HG02885 (cell line): ENCODE results near the gene ZNF391.
"Not testable (repeated sequence)": the region's sequence is repeated elsewhere in the genome, so short reads cannot be mapped to it uniquely, and the experiment has no call there.

Experiments
- ATAC-seq: cut with Tn5 transposase; IDR thresholded peaks from one replicate; pipeline ENCODE4 v1.9.1; 2021; ENCODE audit warnings: mild to moderate bottlenecking; ENCODE audit not compliant: unreplicated experiment, poor library complexity

The ZNF391 gene

DNA sequence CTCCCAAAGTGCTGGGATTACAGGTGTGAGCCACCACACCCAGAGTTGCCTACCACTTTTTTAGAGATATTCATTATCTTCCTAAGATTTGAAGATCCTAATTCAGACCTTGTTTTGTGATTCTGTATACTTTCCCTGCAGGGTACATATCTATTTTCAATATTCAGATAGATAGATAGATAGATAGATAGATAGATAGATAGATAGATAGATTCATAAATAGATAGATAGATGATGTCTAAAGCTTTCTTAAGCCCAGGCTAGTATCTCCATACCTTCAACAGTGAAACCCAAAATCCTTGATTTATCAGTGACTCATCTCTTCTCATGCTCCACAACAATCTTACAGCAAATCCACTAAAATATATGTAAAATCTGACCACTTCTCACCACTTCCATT, 30.8 kb downstream of the ZNF391 start:
- ATAC-seq, result no peak

DNA sequence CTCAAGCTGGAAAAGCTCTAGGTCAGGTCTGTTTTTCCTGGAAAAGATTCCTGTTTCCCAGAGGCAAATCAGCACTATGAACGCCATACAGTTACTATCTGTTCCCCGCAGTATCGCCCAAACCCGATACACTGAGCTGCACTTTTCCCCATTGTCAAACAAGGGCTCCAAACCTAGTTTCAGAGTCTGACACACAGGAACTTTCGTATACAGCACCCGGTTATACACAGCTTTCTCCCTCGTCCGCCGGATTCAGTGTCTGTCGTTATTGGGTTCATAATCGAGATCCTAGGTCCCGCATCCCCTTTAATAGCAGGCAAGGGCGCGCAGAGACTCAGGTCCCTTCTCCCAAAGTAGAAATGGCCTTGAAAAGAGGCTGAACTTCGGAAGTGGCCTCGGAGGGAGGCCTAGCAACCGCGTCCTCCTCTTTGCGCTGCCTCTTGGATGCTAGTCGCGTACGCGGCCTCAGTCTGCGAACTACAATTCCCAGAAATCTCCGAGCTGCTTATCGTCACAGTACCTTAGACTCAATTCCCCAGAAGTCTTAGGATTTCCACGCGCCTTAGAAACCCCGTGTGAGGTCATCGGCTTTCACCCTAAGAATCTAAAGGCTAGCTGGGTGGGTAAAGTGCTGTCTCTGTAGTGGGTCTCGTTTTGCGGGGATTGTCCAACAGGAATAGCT, 34.2 kb downstream of the ZNF391 start:
- ATAC-seq, result no peak

DNA sequence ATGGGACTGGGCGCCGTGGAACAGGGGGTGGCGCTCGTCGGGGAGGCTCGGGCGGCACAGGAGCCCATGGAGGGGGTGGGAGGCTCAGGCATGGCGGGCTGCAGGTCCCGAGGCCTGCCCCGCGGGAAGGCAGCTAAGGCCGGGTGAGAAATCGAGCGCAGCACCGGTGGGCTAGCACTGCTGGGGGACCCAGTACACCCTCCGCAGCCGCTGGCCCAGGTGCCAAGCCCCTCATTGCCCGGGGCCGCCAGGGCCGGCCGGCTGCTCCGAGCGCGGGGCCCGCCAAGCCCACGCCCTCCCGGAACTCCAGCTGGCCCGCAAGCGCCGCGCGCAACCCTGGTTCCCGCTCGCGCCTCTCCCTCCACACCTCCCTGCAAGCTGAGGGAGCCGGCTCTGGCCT, 36.3 kb downstream of the ZNF391 start:
- not testable (repeated sequence) for ATAC-seq

DNA sequence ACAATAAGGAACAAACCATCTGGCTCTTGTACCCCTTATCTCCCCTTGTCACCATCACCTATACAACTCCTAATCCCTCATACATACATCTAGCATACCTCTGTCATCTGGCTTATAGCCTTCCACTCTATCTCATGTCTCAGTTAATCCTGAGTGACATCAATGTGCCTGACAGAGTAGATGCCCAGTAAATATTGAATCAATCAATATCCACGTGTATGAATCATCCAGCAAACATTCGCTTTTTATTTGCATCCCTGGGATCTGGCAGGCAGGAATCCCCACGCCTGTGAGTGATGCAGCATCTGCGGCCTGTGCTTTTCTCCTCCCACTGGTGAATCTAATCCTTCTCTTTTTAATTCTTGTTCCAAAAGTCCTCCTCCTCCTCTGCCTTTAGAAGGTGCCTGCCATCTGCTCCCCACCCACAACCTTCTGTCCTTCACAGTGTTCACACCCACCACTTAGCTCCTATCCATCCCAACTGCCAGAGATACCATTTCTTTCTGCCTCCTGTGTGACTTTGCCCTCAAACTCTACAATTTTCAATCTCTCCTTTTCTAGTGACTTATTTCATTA, 37.6 kb downstream of the ZNF391 start:
- ATAC-seq, result no peak

DNA sequence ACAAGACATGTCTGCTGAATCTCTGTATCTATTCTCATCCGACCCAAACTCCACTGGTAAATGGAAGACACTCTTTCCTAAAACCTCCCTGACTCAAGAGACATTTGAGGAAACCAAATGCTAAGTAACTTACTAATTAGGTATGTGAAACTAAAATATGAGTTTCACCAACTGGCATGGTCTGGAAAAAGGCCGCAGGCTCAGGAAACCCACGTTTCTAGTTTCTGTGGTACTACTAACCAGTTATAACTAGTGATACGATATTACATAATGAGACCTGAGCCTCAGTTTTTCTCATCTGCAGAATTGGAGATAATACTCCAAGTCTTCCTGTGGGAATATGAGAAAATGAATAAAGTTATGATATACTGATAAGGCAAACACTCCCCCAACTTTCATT, 39.9 kb downstream of the ZNF391 start:
- no peak for ATAC-seq

DNA sequence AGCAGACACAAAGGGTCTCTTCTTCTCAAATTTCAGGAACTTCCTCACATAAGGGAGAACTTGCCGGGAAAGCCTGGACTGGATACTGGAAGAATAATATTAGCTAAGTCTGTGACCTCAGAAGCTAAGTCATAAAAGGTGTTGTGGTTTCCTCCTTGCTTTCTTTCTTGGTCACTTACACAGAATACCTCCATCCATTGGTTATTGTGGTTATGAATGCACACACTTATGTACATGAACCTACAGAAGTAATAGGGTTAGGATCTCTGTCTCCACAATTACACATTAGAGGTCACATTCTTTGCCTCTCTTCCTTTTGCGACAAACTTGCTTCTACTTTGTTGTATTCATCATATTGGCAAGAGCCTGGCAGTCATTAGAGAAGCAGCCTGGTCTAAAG, 40.4 kb downstream of the ZNF391 start:
- no peak for ATAC-seq

DNA sequence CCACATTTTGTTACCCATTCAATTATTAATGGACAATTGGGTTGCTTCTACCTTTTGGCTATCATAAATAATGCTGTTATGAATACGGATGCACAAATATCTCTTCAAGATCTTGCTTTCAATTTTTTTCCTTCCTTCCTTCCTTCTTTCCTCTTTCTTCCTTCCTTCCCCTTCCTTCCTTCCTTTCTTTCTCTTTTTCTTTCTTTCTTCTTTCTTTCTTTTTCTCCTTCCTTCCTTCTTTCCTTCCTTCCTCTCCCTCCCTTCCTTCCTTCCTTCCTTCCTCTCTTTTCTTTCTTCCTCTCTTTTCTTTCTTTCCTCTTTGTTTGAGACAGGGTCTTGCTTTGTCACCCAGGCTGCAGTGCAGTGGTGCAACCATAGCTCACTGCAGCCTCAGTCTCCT, 45.2 kb downstream of the ZNF391 start:
- no peak for ATAC-seq

DNA sequence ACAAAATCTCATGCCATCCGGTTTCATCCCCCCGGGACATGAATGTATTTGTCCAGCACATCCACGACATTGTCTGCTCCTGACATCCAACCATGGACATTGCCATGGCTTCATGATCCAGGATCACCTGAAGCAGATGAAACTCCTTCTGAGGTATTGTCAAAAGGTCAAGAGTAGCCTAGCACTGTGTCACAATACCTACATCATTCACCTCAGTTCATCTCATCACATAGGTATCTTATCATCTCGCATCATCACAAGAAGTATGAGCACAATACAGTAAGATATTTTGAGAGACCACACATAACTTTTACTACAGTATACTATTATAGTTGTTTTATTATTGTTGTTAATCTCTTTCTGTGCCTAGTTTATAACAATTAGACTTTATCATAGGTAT, 50.8 kb downstream of the ZNF391 start:
- ATAC-seq, result no peak

DNA sequence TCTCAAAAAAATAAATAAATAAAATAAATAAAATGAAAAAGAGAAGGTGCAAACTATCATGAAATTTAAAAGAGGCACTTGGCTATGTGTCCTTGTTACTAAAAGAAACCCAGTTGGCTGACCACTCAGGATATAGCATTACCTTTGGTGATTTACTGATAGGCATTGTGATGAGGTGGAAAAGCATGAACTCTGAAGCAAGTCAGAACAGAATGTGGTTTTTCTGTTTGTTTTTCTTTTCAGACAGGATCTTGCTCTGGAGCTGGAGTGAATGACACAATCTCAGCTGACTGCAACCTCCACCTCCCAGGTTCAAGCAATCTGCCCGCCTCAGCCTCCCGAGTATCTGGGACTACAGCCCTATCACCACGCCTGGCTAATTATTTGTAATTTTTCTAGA, 52.4 kb downstream of the ZNF391 start:
- ATAC-seq, result no peak

DNA sequence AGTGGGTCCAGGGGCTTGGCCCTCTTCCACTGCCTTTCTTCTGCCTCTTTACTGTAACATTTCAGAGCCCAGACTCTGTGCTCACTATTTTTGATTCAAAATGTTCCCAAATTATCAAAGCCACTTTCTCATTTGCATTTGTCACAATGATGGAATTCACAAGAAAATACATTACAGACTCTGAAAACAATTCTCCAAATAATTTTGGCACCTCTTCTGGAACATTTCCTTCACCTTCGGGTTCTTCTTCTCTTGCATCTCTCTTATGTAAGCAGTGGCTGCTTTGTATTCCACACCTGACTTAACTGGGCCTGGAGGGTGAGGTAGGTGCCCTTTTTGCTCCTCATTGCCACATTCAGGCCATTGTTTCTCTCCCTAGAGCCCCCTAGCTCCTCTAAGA, 54.4 kb downstream of the ZNF391 start:
- ATAC-seq, result no peak

DNA sequence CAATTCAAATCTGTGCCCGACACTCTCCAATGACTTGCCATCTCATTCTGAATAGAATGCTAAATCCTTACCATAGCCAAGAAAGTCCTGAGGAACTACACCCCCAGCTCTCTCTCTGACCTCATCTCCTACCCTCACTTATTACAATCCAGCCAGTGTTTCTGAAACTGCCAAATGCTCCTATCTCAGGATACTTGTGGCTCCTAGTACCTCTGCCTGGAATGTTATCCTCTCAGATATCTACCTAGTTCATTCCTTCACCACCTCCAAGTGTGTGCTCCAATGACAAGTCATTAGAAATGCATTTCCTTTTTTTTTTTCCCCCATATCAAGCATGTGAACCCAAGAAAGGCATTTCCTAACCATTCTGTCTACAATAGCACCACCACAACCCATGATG, 59.9 kb downstream of the ZNF391 start:
- no peak for ATAC-seq

DNA sequence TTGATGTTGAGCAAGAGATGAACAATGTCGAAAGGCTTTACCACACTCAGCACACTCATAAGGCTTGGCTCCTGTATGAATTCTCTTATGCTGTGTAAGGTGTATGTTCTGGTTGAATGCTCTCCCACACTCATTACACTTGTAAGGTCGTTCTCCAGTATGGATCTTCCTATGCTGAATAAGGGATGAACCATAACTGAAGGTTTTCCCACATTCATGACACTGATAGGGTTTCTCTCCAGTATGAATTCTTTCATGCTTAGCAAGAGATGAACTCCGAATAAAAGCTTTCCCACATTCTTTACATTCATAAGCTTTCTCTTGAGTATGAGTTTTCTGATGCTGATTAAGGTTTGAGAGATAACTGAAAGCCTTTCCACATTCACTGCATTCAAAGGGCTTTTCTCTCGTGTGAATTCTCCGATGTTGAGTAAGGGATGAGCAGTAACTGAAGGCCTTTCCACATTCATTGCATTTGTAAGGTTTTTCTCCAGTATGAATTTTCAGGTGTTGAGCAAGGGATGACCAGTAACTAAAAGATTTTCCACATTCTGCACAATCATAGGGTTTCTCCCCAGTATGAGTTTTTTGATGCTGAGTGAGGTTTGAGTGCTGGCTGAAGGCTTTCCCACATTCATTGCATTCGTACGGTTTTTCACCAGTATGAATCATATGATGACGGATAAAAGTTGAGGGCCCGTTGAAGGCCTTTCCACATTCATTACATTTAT, 63.3 kb downstream of the ZNF391 start:
- ATAC-seq, result no peak

DNA sequence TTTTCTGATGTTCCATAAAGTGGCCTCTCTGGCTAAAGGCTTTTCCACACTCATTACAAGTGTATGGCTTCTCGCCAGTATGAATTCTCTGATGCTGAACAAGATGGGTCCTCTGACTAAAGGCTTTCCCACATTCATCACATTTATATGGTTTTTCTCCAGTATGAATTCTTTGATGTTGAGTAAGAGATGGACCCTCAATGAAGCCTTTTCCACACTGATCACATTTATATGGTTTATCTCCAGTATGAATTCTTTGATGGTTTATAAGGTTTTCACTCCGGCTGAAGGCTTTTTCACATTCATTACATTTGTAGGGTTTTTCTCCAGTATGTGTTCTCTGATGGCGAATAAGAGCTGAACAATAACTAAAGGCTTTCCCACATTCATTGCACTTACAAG, 63.9 kb downstream of the ZNF391 start:
- ATAC-seq, result no peak
